Astrocyte of the spinal cord (primary cell): ENCODE measurements around the gene SCFD2.

Experiments used
- DNase-seq: peaks from one replicate; pipeline ENCODE4 v3.0.0; 2011; ENCODE audit warnings: low read depth, low spot score
- H3K4me3 ChIP-seq: 2 replicates; pipeline ENCODE4 v1.5.1; 2011; ENCODE audit warnings: low read depth, mild to moderate bottlenecking, low read length, moderate library complexity
- CTCF ChIP-seq: IDR thresholded peaks from 2 replicates; pipeline ENCODE4 v1.5.1; 2012; ENCODE audit warnings: low read depth, mild to moderate bottlenecking, low read length, inconsistent platforms
- in situ Hi-C: cut with HindIII; loops from 2 replicates; pipeline ENCODE4 v1.10.0; 2017; ENCODE audit warnings: low sequenced_read_pairs

SCFD2 gene

GRCh38 chr4:53321151-53321983, 44.5 kb downstream of the SCFD2 start:
- peak; percentile 84 for DNase-seq
- in situ Hi-C loops, result no loop called here
- TF ChIP-seq CTCF, result no peak
- H3K4me3 ChIP-seq, result peak overlapping the region; percentile 16

GRCh38 chr4:53315300-53315699, 50.6 kb downstream of the SCFD2 start:
- in situ Hi-C loops, result no loop called here
- no peak for TF ChIP-seq CTCF
- no peak overlapping the region for H3K4me3 ChIP-seq
- DNase-seq, result no peak

GRCh38 chr4:53314252-53314651, 51.6 kb downstream of the SCFD2 start:
- no peak for TF ChIP-seq CTCF
- DNase-seq, result no peak
- H3K4me3 ChIP-seq, result no peak overlapping the region
- in situ Hi-C loops, result no loop called here

DNA sequence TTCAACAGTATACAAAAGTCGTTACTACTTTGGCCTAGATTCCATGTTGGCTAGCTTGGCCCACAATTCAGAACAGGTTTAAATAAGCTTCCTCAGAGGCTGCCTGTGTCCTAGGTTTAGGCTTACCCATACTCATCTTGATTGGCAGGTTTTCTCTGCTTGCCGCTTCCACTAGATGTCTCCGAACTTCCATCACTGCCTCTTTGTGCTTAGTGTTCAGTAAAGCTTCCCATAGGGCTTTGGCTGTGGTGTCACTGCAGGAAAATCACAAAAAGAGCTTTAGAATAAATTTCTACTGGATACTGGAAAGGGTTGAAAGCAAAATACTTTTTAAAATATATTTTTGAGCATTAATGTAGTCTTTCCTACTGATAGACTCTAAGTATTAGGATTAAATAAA, 52.4 kb downstream of the SCFD2 start:
- peak; percentile 47 for TF ChIP-seq CTCF
- DNase-seq, result peak; percentile 36
- no peak overlapping the region for H3K4me3 ChIP-seq
- in situ Hi-C loops, result no loop called here

- no peak for TF ChIP-seq CTCF
- in situ Hi-C loops, result no loop called here
- no peak overlapping the region for H3K4me3 ChIP-seq
- DNase-seq, result no peak
Observed at GRCh38 chr4:53309321-53310040, 56.4 kb downstream of the SCFD2 start.

GRCh38 chr4:53307819-53308780, 57.8 kb downstream of the SCFD2 start:
- no peak overlapping the region for H3K4me3 ChIP-seq
- in situ Hi-C loops, result no loop called here
- no peak for TF ChIP-seq CTCF
- no peak for DNase-seq
